HepG2 (cell line): Measurements from ENCODE around the gene MID1.

Experiments used
- ARNT ChIP-seq: fragments of 450-650 bp; IDR thresholded peaks from 2 replicates; pipeline ENCODE4 v1.6.1; 2017
- CBX5 ChIP-seq: sonication (generic); formaldehyde crosslinking; IDR thresholded peaks from 2 replicates; pipeline ENCODE4 v1.4.0; 2020; ENCODE audit warnings: missing genetic modification reagents, borderline replicate concordance
- E2F5 ChIP-seq: sonication (generic); formaldehyde crosslinking; conservative IDR thresholded peaks from 2 replicates; pipeline ENCODE4 v1.4.0; 2020; ENCODE audit warnings: missing genetic modification reagents
- EP300 ChIP-seq, 3 experiments: sonication (generic) in 1 of 3; formaldehyde crosslinking in 1 of 3; IDR thresholded peaks; 2 replicates each; pipeline versions ENCODE4 v1.5.1 to v1.6.1; 2011 to 2020; ENCODE audit warnings: low read depth in 2 of 3, low read length in 2 of 3, borderline replicate concordance in 1 of 3, improper control_type of control experiment in 1 of 3, mild to moderate bottlenecking in 1 of 3, missing genetic modification reagents in 1 of 3, moderate library complexity in 1 of 3
- FOXA1 ChIP-seq, 2 experiments: fragments of 450-650 bp in 1 of 2; sonication (generic) in 1 of 2; formaldehyde crosslinking in 1 of 2; IDR thresholded peaks; 2 replicates each; pipeline versions ENCODE4 v1.4.0 to v1.6.1; 2016 to 2020; ENCODE audit warnings: missing genetic modification reagents in 1 of 2
- MATR3 ChIP-seq: sonication (generic); formaldehyde crosslinking; IDR thresholded peaks from 2 replicates; pipeline ENCODE4 v1.4.0; 2020; ENCODE audit warnings: missing genetic modification reagents
- MAX ChIP-seq: IDR thresholded peaks from 2 replicates; pipeline ENCODE4 v1.6.1; 2012; ENCODE audit warnings: inconsistent platforms
- MXD4 ChIP-seq: IDR thresholded peaks from 2 replicates; pipeline ENCODE4 v1.6.1; 2016; ENCODE audit warnings: mild to moderate bottlenecking, missing biosample characterization, missing genetic modification reagents
- POLR2A ChIP-seq, 2 experiments: IDR thresholded peaks; 2 replicates each; pipeline ENCODE4 v1.6.1; 2011; ENCODE audit warnings: low read depth in 2 of 2, low read length in 2 of 2, mild to moderate bottlenecking in 1 of 2, moderate library complexity in 1 of 2; ENCODE audit not compliant: insufficient read depth in 1 of 2
- ZNF274 ChIP-seq: sonication (generic); formaldehyde crosslinking; IDR thresholded peaks from 2 replicates; pipeline ENCODE4 v1.5.1; 2020; ENCODE audit warnings: mild to moderate bottlenecking, missing genetic modification reagents
- ZNF382 ChIP-seq: sonication (generic); formaldehyde crosslinking; IDR thresholded peaks from 2 replicates; pipeline ENCODE4 v1.5.0; 2020; ENCODE audit warnings: missing genetic modification reagents, mild to moderate bottlenecking, borderline replicate concordance
- ZNF619 ChIP-seq: sonication (generic); formaldehyde crosslinking; IDR thresholded peaks from 2 replicates; pipeline ENCODE4 v1.4.0; 2020; ENCODE audit warnings: mild to moderate bottlenecking, missing genetic modification reagents

GRCh38 chrX:10518073-10518472, 102.3 kb downstream of the MID1 start:
- TF ChIP-seq ZNF619 (CRISPR knock-in tag) (no peak), MXD4 (CRISPR knock-in tag) (no peak), E2F5 (no peak), MAX (no peak), MATR3 (CRISPR knock-in tag) (no peak), POLR2A (IDR thresholded peaks at IDR 0.05; ENCODE audit: insufficient read depth in 1 of 2, low read depth in 2 of 2, low read length in 2 of 2) (no peak), CBX5 (CRISPR knock-in tag) (no peak), ZNF274 (no peak), EP300 (IDR thresholded peaks at IDR 0.05; ENCODE audit: low read depth in 2 of 2, low read length in 2 of 2) (no peak), EP300 (CRISPR knock-in tag; IDR thresholded peaks at IDR 0.05; ENCODE audit: borderline replicate concordance) (no peak), ZNF382 (no peak), FOXA1 (IDR thresholded peaks at IDR 0.05) (no peak), FOXA1 (CRISPR knock-in tag; IDR thresholded peaks at IDR 0.05) (no peak), ARNT (no peak)
